Activated CD4-positive, alpha-beta T cell treated with anti-CD3 and anti-CD28 coated beads, Interleukin-2, amount 10 ng/mL, durations not matched to agents 7 days and 5 days (primary cell): ENCODE measurements around the gene PCBP2. TPM values are rescaled to one million over a fixed set of nuclear protein-coding genes. Genes with fewer than 3 reads are reported as not detected.

Experiments
- CTCF ChIA-PET: fragments of 350-600 bp; sonication (Branson Sonifier 250); formaldehyde crosslinking; loops from one replicate; lab custom pipeline; 2021; ENCODE audit warnings: antibody characterized with exemption; lab: Charles Lee
- POLR2A ChIA-PET: fragments of 350-600 bp; sonication (Branson Sonifier 250); formaldehyde crosslinking; loops from one replicate; lab custom pipeline; 2021; ENCODE audit warnings: antibody characterized with exemption; lab: Charles Lee
- DNase-seq: peaks from one replicate; pipeline ENCODE4 v3.0.0-alpha.2; 2020
- H3K27ac Mint-ChIP-seq: one replicate; pipeline ENCODE4 v1.8.0; 2021; ENCODE audit warnings: mild to moderate bottlenecking, moderate library complexity, mixed read lengths
- H3K27me3 Mint-ChIP-seq: one replicate; pipeline ENCODE4 v1.8.0; 2021; ENCODE audit warnings: mixed read lengths
- H3K36me3 Mint-ChIP-seq: one replicate; pipeline ENCODE4 v1.8.0; 2021; ENCODE audit warnings: low read depth, mixed read lengths
- H3K4me1 Mint-ChIP-seq: one replicate; pipeline ENCODE4 v1.8.0; 2021; ENCODE audit warnings: mixed read lengths
- H3K4me3 Mint-ChIP-seq: one replicate; pipeline ENCODE4 v1.8.0; 2021; ENCODE audit warnings: mild to moderate bottlenecking, moderate library complexity, mixed read lengths
- H3K9me3 Mint-ChIP-seq: one replicate; pipeline ENCODE4 v1.8.0; 2021; ENCODE audit warnings: mixed read lengths
- total RNA-seq, 2 experiments: library from RNA; stranded (reverse); gene quantifications; one replicate each; pipeline ENCODE4 v1.2.3, GENCODE V29; 2021

PCBP2 gene
- total RNA-seq, 2 experiments from 2014 or later = 882 to 943 TPM

- DNase-seq = no peak
- H3K27ac Mint-ChIP-seq = peak overlapping the region; percentile 98
Observed at GRCh38 chr12:53501615-53502181, 49.8 kb downstream of the PCBP2 start.

DNA sequence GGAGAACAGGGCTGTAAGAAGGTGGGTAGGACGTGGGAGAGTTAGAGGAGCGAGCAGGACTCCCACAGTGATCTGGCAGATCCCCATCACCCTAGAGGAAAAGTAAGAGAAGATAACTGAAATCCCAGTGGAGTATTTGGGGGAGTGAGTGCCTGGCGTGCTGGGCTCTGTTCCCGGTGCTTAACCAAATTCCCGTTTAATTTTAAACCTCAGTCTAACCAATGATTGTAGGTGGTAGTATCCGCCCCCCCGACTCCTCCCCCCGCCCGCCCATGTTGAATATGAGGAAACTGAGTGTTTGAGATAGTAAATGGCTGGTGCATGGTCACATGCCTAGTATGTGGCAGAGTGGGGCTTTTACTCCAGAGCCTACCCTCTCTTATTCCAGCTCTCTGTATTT, 50.4 kb downstream of the PCBP2 start:
- peak overlapping the region; percentile 98 for H3K27ac Mint-ChIP-seq
- CTCF ChIA-PET = interaction anchor here (1.2 to 3.6 kb wide), 5 partner anchors 10 to 181 kb away, joined by 4 to 18 read pairs (median 6); partner anchors contain the start of gene AAAS
- H3K36me3 Mint-ChIP-seq = no peaks in the 10 kb centered on the region
- peaks cover 35% of the 10 kb centered on the region for H3K4me1 Mint-ChIP-seq
- H3K9me3 Mint-ChIP-seq = no peaks in the 10 kb centered on the region
- H3K4me3 Mint-ChIP-seq = peak overlapping the region; percentile 89
- no peaks in the 10 kb centered on the region for H3K27me3 Mint-ChIP-seq
- POLR2A ChIA-PET = no interaction called here
- DNase-seq = no peak

More at GRCh38 chr12:53501615-53502181, 49.8 kb downstream of the PCBP2 start:
- ChIA-PET CTCF (interaction anchor here (0.6 to 3.3 kb wide), 12 partner anchors 9 to 180 kb away, joined by 3 to 18 read pairs (median 4); partner anchors contain the start of gene AAAS), POLR2A (interaction anchor here (0.9 to 1.2 kb wide), 3 partner anchors 19 to 177 kb away, joined by 3 to 5 read pairs (median 4); partner anchors contain the start of gene SP1)
- peak overlapping the region; percentile 89 for H3K4me3 Mint-ChIP-seq
- no peaks in the 10 kb centered on the region for H3K36me3 Mint-ChIP-seq
- H3K27me3 Mint-ChIP-seq = no peaks in the 10 kb centered on the region
- H3K4me1 Mint-ChIP-seq = peaks cover 39% of the 10 kb centered on the region
- H3K9me3 Mint-ChIP-seq = no peaks in the 10 kb centered on the region

GRCh38 chr12:53502983-53503728, 51.3 kb downstream of the PCBP2 start:
- Mint-ChIP-seq H3K36me3 (no peaks in the 10 kb centered on the region), H3K27ac (peak overlapping the region; percentile 19), H3K4me3 (peak overlapping the region; percentile 32), H3K4me1 (peaks cover 30% of the 10 kb centered on the region), H3K9me3 (no peaks in the 10 kb centered on the region), H3K27me3 (no peaks in the 10 kb centered on the region)
- DNase-seq = no peak
- ChIA-PET CTCF (interaction anchor here (2.0 to 3.6 kb wide), 3 partner anchors 9 to 182 kb away, joined by 6 to 18 read pairs (median 11); partner anchors contain the start of gene AAAS), POLR2A (interaction anchor here (0.6 kb wide), 1 partner anchor 138 kb away, joined by 4 read pairs; no protein-coding TSS in a partner anchor)

DNA sequence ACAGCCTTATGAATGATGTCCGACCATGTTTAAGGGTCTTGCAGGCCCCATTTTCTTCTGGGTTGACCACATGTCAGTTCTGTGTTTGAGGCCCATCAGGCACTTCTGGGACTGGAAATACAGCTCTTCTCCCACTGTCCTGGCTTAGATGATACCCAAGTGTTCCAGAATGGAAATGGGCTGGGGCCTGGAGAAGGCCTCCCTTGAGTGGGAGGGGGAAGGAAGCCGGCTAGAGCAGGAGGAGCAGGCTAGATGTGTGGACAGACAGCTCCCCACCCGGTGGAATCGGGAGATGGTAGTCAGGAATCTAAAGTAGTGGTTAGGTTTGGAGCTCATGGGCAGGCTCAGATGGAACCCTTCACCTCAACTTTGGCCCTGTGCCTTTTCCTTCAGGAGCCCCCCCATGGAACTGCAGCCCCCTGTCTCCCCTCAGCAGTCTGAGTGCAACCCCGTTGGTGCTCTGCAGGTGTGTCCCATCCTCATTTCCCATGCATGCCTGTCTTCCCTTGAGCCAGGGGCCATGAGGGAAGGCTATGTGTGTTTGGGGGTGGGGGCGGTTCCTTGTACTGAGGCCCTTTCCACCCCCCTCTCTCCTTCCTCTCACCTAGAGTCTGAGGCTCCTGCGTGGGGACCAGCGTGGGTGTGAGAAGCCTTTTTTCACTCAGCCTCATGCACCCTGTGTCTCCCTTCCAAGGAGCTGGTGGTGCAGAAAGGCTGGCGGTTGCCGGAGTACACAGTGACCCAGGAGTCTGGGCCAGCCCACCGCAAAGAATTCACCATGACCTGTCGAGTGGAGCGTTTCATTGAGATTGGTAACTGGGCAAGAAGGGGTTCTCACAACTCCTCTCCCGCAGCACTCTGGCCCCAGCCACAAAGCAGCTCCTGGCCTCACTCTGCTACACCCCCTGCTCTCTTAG, 52.4 kb downstream of the PCBP2 start:
- no peaks in the 10 kb centered on the region for H3K27me3 Mint-ChIP-seq
- H3K4me1 Mint-ChIP-seq = peaks cover 31% of the 10 kb centered on the region
- ChIA-PET CTCF (interaction anchor here (0.7 to 3.6 kb wide), 4 partner anchors 8 to 183 kb away, joined by 3 to 18 read pairs (median 8); partner anchors contain the start of gene AAAS), POLR2A (interaction anchor here (0.6 kb wide), 1 partner anchor 136 kb away, joined by 4 read pairs; no protein-coding TSS in a partner anchor)
- no peaks in the 10 kb centered on the region for H3K9me3 Mint-ChIP-seq
- no peak overlapping the region for H3K4me3 Mint-ChIP-seq
- H3K36me3 Mint-ChIP-seq = no peaks in the 10 kb centered on the region
- DNase-seq = no peak
- H3K27ac Mint-ChIP-seq = peak overlapping the region; percentile 70

GRCh38 chr12:53505086-53505485, 53.2 kb downstream of the PCBP2 start:
- Mint-ChIP-seq H3K36me3 (no peaks in the 10 kb centered on the region), H3K4me1 (peaks cover 27% of the 10 kb centered on the region), H3K27me3 (no peaks in the 10 kb centered on the region), H3K9me3 (no peaks in the 10 kb centered on the region), H3K27ac (peak overlapping the region; percentile 55), H3K4me3 (no peak overlapping the region)
- ChIA-PET POLR2A (no interaction called here), CTCF (interaction anchor here (0.6 to 3.6 kb wide), 3 partner anchors 180 to 401 kb away, joined by 3 to 11 read pairs (median 6); partner anchors contain the start of gene AAAS)
- no peak for DNase-seq

- no peak for DNase-seq
- Mint-ChIP-seq H3K9me3 (no peaks in the 10 kb centered on the region), H3K27ac (peak overlapping the region; percentile 66), H3K36me3 (no peaks in the 10 kb centered on the region), H3K27me3 (no peaks in the 10 kb centered on the region), H3K4me1 (peaks cover 23% of the 10 kb centered on the region), H3K4me3 (no peak overlapping the region)
- ChIA-PET CTCF (interaction anchor here (0.6 to 3.6 kb wide), 3 partner anchors 45 to 401 kb away, joined by 3 to 11 read pairs (median 3); partner anchors contain the start of gene AAAS), POLR2A (no interaction called here)
Observed at GRCh38 chr12:53505555-53506449, 53.9 kb downstream of the PCBP2 start.

DNA sequence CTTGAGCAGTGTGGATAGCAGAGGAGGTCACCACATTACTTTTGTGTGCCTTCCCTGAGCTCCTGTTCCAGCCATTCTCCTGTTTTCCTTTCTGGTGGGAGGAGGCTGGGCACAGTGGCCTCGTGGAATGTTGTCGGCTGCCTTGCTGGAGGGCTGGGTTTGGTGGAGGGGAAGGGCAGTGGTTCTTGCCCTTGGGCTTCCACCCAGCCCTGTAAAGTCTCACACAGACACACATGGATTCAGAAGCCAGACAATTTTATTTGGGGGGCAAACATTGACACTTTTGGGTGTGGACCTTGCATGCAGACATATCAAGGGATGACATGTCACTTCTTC, 54.5 kb downstream of the PCBP2 start:
- Mint-ChIP-seq H3K4me3 (no peak overlapping the region), H3K4me1 (peaks cover 23% of the 10 kb centered on the region), H3K36me3 (no peaks in the 10 kb centered on the region), H3K27me3 (no peaks in the 10 kb centered on the region), H3K27ac (no peak overlapping the region), H3K9me3 (no peaks in the 10 kb centered on the region)
- DNase-seq = no peak
- CTCF ChIA-PET = no interaction called here
- POLR2A ChIA-PET = no interaction called here

- ChIA-PET POLR2A (no interaction called here), CTCF (interaction anchor here (0.6 to 3.2 kb wide), 2 partner anchors 32 to 215 kb away, joined by 3 to 20 read pairs; no protein-coding TSS in a partner anchor)
Observed at GRCh38 chr12:53506881-53507602, 55.1 kb downstream of the PCBP2 start, which contains the start of gene NPFF. TSS of gene NPFF (minus strand) at chr12:53507484. CDS start at chr12:53507474, 10 bp downstream.

DNA sequence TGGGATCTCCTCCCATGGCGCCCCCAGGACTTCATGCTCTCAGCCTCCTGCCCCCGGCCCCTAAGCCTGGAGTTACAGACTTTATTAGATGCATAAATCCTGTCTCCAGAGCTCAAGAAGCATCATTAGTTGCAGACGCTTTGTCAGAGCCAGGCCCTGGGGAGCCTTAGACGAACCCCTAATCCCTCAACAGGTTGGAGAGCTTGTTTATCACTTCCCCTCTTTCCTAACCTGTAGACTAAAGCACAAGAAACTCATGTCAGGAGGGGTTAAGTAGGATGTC, 55.6 kb downstream of the PCBP2 start:
- H3K27ac Mint-ChIP-seq = peak overlapping the region; percentile 19
- no peaks in the 10 kb centered on the region for H3K36me3 Mint-ChIP-seq
- no peaks in the 10 kb centered on the region for H3K27me3 Mint-ChIP-seq
- no peaks in the 10 kb centered on the region for H3K9me3 Mint-ChIP-seq
- H3K4me3 Mint-ChIP-seq = no peak overlapping the region
- CTCF ChIA-PET = interaction anchor here (0.6 to 3.2 kb wide), 8 partner anchors 12 to 817 kb away, joined by 3 to 25 read pairs (median 8); partner anchors contain the start of genes AAAS and ATP5MC2
- DNase-seq = no peak
- peaks cover 16% of the 10 kb centered on the region for H3K4me1 Mint-ChIP-seq
- POLR2A ChIA-PET = no interaction called here

More at GRCh38 chr12:53506881-53507602, 55.1 kb downstream of the PCBP2 start, which contains the start of gene NPFF:
- Mint-ChIP-seq H3K4me3 (no peak within 1 kb of the TSS), H3K27ac (peak within 1 kb of the TSS; percentile 19), H3K27me3 (no peaks in the 10 kb centered on the region), H3K4me1 (peaks cover 19% of the 10 kb centered on the region), H3K36me3 (no peaks in the 10 kb centered on the region), H3K9me3 (no peaks in the 10 kb centered on the region)
- no peak for DNase-seq

GRCh38 chr12:53508534-53509170, 56.8 kb downstream of the PCBP2 start:
- DNase-seq = peak; percentile 87
- Mint-ChIP-seq H3K36me3 (peaks cover 1% of the 10 kb centered on the region), H3K27ac (peak overlapping the region; percentile 57), H3K9me3 (no peaks in the 10 kb centered on the region), H3K4me1 (peaks cover 14% of the 10 kb centered on the region), H3K27me3 (no peaks in the 10 kb centered on the region), H3K4me3 (no peak overlapping the region)
- ChIA-PET POLR2A (interaction anchor here (0.5 to 0.6 kb wide), 3 partner anchors 29 to 213 kb away, joined by 3 to 9 read pairs (median 4); partner anchors contain the start of gene PFDN5), CTCF (interaction anchor here (0.5 to 3.5 kb wide), 34 partner anchors 9 to 984 kb away, joined by 3 to 25 read pairs (median 4); partner anchors contain the start of genes AAAS, ATP5MC2, MAP3K12 and SP1)
